Measurements from ENCODE around the gene P4HA2. TPM values are rescaled to one million over a fixed set of nuclear protein-coding genes. Genes with fewer than 3 reads are reported as not detected.

The P4HA2 gene
- total and polyA plus RNA-seq, 8 donors: 22.5 to 81.9 (median 34.1) TPM

DNA sequence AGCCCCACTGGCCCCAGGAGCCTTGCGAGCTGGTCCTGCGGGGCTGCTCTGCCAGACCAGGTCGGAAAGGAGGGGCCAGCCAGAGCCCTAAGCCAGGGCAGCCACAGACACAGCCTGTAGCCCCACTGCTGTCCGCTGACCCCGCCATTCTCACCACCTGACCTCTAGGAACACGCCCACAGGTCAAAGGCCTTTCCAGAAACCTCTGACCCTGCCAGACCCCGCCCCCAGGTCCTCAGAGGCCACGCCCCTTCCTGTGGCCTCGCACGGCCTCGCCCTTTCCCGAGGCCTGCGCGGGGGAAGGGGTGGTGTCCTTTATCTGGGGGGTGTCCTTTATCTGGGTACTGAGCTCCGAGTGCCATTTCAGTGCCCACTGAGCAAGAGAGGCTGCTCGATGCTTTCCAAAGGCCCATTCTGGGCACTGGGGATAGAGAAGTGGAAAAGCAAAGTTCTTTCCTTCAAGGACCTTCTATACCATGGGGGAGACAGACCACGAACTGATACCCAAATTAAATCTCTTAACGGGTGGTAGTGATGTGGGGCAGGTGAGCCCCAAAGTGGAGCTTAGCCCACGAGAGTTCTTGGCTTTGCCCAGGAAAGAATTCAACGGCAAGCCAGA is 46.5 kb downstream of the P4HA2 start:
- Histone ChIP-seq H3K27me3 (no peaks in the 10 kb centered on the region), H3K4me1 (peaks cover 0 to 9% of the 10 kb centered on the region in 2 donors), H3K36me3 (no peaks in the 10 kb centered on the region), H3K27ac (no peak overlapping the region), H3K4me3 (no peak overlapping the region), H3K9me3 (no peaks in the 10 kb centered on the region)
- DNase-seq: no peak
- no peak for ATAC-seq
- TF ChIP-seq, protein P1, sequence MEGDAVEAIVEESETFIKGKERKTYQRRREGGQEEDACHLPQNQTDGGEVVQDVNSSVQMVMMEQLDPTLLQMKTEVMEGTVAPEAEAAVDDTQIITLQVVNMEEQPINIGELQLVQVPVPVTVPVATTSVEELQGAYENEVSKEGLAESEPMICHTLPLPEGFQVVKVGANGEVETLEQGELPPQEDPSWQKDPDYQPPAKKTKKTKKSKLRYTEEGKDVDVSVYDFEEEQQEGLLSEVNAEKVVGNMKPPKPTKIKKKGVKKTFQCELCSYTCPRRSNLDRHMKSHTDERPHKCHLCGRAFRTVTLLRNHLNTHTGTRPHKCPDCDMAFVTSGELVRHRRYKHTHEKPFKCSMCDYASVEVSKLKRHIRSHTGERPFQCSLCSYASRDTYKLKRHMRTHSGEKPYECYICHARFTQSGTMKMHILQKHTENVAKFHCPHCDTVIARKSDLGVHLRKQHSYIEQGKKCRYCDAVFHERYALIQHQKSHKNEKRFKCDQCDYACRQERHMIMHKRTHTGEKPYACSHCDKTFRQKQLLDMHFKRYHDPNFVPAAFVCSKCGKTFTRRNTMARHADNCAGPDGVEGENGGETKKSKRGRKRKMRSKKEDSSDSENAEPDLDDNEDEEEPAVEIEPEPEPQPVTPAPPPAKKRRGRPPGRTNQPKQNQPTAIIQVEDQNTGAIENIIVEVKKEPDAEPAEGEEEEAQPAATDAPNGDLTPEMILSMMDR (IDR thresholded peaks at IDR 0.05): no peak
- intact Hi-C loops (cut with DNase I): no loop called here

DNA sequence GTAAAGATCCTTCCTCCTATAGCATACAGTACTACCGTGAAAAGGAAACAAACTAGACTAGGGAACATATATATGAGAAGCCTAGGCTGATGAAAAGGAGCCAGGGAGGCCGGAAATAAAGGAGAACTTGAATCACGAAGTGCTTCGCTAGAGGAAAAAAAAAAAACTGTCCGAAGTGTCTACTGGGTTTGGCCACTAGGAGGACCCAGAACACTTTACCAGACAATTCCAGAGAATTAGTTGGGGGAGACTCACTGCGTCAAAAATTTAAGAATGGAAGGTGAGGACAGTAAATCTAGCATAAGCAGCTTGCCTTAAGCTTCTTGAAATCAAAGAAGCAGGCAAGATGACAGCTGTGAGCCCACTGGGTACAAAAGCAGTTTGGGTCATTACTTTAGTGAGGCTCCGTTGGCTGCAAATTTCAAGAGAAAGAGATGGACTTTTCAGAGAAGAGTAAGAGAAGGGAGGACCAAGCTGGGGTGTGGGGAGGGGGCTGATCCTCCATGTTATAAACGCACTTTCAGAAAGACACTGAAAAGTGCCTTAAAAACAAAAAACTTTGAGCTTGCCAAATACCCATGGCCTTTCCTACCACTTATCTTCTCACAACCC is 47.4 kb downstream of the P4HA2 start:
- TF ChIP-seq, protein P1 (IDR thresholded peaks at IDR 0.05): peak; percentile 56 to 61
- intact Hi-C loops (cut with DNase I): no loop called here
- H3K27me3 ChIP-seq: no peaks in the 10 kb centered on the region
- ATAC-seq (peak; percentile 85), DNase-seq (peak in 2 of 4 donors; percentile 38 to 58)
- no peak overlapping the region for H3K27ac ChIP-seq
- no peaks in the 10 kb centered on the region for H3K9me3 ChIP-seq
- no peaks in the 10 kb centered on the region for H3K36me3 ChIP-seq
- no peak overlapping the region for H3K4me3 ChIP-seq
- peaks cover 0 to 9% of the 10 kb centered on the region in 2 donors for H3K4me1 ChIP-seq

- Histone ChIP-seq H3K4me1 (peaks cover 0 to 9% of the 10 kb centered on the region in 2 donors), H3K4me3 (no peak overlapping the region), H3K36me3 (no peaks in the 10 kb centered on the region), H3K27me3 (no peaks in the 10 kb centered on the region), H3K27ac (no peak overlapping the region), H3K9me3 (no peaks in the 10 kb centered on the region)
- no peak for ATAC-seq
- TF ChIP-seq, protein P1 (IDR thresholded peaks at IDR 0.05): no peak
- no peak for DNase-seq
- intact Hi-C loops (cut with DNase I): no loop called here
Measured at GRCh38 chr5:132179405-132179804, 48.2 kb downstream of the P4HA2 start.

GRCh38 chr5:132177691-132178149 is 49.9 kb downstream of the P4HA2 start:
- intact Hi-C loops (cut with DNase I): no loop called here
- no peak for DNase-seq
- no peak for ATAC-seq
- Histone ChIP-seq H3K27me3 (no peaks in the 10 kb centered on the region), H3K27ac (no peak overlapping the region), H3K36me3 (no peaks in the 10 kb centered on the region), H3K9me3 (no peaks in the 10 kb centered on the region), H3K4me1 (peaks cover 0 to 9% of the 10 kb centered on the region in 2 donors), H3K4me3 (no peak overlapping the region)
- TF ChIP-seq, protein P1 (IDR thresholded peaks at IDR 0.05): no peak

GRCh38 chr5:132176987-132177386 is 50.7 kb downstream of the P4HA2 start:
- DNase-seq (no peak), ATAC-seq (no peak)
- Histone ChIP-seq H3K4me1 (peaks cover 0 to 9% of the 10 kb centered on the region in 2 donors), H3K36me3 (no peaks in the 10 kb centered on the region), H3K27me3 (no peaks in the 10 kb centered on the region), H3K4me3 (no peak overlapping the region), H3K27ac (no peak overlapping the region), H3K9me3 (no peaks in the 10 kb centered on the region)
- TF ChIP-seq, protein P1 (IDR thresholded peaks at IDR 0.05): no peak
- intact Hi-C loops (cut with DNase I): no loop called here
